ENCODE data around the gene NEO1.

NEO1 gene

DNA sequence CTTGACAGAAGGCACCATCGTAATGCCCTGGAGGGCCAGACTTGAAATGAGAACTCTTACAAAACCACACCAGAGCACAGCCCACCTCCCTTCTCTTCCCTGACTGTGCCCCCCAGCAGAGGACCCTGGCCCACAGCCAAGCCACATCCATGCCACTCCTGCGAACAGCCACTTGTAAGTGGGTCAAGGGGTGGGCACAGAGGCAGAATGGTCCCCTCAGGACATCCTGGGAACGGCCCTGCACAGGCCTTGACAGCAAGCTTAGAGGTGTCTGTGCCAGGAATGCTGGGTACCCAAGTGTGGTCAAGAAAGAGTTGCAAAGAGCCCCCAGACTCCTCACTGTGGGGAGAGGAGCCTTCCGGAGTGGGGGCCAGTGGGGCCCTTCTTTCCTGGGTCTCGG, 283.2 kb downstream of the NEO1 start:
- DNase-seq = no peak

- no peak for DNase-seq
These were observed 284.5 kb downstream of the NEO1 start for GRCh38 chr15:73336756-73337155.

GRCh38 chr15:73337187-73337586, 284.9 kb downstream of the NEO1 start:
- DNase-seq = no peak

DNA sequence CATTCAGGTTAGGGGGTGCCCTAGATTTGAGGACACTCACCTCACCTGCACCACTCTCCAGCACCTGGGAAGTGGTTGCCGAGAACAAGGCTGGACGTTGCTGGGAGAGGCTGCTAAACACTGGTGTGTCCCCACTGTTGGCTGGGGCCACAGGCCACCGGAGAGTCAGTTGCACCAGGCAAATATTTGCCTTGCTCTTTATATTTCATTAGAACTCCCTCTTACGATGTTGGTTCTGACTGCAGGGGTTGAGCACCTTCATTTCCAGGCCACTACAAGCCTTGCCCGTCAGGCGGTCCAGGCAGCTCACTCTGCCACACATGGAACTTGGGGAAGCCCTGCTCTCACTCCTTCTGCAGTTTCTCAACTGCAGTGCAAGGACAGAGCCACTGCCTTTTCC, 285.8 kb downstream of the NEO1 start:
- DNase-seq = no peak

DNA sequence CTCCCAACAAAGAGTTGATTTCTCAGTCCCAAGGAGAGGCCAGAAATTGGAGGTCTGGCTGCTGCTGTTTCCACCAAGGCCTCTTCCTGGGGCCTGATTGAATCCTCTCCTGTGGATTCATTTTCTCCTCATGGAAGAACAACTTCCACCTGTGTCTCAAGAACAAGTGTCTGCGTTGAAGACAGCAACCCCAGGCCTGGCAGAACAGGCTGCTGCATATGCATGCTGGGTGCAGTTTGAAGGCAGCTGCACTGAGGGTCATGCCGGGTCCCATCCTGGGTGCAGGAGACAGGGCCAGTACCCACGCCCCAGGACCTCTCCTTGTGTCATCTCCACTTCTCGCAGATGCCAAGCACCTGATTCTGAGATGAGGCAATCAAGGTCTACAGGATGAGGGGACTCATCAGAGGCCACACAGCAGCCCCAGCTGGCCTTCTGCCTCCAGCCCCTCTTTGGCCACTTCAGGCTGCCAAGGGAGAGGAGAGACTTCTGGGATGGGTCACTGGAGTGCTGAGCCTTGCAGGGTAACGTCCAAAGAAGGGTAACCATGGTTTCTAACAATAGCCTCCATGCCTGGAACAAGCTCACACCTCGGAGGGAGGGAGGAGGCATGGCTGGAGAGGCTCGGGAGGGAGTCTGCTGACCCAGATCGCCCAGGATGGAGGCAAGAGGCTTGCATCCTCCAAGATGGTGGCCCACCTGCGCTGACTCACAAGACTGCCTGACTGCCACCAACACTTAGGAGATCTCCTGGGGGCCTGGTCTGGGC, 286.5 kb downstream of the NEO1 start:
- DNase-seq = no peak

DNA sequence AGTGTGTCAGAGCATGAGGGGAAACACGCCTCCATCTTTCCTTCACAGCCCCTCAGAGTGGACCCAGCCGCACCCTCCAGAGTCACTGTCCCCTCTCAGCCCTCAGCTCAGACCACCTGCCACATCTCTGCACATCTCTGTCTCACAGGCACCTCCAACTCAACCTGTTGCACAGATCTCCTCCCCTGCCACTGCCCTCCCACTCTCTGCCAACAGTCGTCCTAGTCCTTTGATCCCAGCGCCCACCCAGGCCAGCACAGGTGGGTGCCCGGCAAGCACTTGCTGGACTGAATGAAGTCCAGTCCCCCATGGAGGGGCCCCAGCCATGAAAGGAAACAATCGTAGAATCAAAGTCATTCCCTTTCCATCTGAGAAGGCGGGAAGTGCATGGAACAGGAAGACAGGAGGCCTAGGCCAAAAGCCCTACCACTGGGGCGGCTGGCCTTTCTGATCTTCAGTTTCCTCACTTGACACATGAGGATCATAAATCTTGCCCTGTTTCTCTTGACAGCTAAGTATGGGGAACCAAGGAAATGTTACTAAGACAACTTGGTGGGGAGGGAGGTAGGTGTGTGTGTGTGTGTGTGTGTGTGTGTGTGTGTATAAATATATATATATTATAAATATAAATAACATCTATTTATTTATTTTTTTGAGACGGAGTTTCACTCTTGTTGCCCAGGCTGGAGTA, 288.4 kb downstream of the NEO1 start:
- no peak for DNase-seq

DNA sequence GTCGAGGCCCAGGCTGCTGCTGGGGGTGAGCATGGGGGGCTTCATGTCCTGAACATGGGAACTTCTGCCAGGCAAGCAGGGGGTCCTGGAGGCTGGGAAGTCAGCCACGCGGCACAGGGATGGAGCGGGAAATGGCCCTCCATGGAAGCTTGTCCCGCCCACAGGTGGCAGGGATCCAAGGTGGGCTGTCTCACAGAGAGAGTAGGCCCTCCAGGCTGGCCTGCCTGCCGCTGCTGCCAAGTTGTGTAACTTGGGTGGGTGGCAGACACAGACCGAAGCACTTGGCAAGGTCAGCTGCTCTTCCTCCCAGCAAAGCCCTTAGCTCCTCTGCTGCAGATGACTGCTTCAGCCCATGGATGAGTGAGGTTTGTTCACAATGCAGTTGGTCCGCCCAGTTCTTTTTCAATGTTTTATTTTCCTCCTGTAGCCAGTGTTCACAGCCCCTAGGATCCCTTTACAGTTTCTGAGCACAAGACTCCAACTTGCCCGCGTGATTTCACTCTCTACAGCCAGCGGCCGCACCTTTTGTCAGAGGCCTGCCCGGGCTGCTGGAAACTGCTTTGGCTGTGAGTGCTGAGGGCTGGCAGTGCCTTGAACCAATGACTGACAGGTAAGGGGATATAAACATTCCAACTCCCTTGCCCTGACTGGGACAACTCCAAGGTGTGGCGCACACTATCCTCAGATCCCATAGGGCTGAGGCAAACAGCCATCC, 289.8 kb downstream of the NEO1 start:
- DNase-seq = no peak

- no peak for DNase-seq
These were observed 291.8 kb downstream of the NEO1 start for GRCh38 chr15:73344056-73344455.

DNA sequence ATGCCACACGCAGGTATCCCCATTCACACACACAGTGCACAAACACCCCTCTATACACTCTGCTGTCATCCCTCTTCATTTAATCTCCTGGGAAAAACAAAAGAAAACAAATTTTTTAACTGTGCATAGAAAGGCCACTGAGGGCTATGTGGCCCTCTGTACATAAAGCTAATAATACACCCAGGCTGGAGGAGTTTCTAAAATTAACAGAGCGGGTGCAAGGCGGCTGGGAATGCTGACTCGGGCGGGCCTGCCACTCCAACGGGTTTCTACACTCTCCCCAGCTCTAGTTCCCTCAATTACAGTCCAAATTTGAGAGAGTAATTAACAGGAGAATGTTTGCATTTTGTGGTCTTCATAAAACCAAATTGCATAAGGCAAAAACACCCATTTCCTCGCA, 293.4 kb downstream of the NEO1 start:
- no peak for DNase-seq

DNA sequence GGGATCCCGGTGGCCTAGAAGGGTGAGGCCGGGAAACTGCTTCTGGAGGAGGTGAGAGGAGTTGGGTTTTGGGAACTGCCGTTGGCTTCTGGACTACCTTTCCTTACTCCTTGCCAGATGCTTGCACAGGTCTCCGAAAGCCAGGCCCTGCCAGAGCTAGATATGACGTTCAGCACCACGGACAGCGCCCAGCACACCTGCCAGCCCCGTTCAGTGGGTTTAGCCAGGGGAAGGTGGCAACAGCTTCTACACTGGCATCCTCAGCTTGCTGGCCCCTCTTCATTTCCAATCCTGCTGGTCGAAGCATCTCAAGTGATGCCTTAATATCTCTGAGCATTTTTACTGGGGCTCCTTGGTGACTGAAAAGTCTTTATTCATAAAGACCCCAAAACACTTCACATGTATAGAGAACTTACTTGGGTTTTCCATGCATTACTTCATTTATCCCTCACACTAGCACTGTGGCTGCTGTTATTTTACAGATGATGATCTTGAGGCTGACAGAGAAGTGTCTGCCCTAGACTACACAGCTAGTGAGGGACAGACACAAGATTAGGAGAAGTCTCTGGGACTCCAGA, 294.6 kb downstream of the NEO1 start:
- no peak for DNase-seq

- no peak for DNase-seq
These were observed 296.9 kb downstream of the NEO1 start for GRCh38 chr15:73349191-73349590.

DNA sequence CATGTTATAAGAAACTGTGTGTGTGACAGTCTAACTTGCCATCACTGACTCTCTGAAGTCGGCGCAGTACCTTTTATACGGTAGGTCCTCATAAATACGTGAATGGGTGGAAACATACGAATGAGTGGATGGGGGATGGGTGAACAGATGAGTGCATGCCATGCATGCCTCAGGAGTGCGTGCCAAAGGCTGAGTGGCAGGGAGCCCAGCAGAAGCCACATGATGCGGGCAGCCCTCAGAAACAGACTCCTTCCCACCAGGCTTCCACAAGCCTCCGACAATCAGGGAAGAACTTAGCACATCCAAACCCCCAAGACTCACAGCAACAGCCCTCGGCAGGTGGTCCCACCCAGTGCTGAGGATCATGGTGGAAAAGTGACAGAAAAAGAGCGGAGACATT, 299.8 kb downstream of the NEO1 start:
- DNase-seq = no peak

- no peak for DNase-seq
These were observed 301.5 kb downstream of the NEO1 start for GRCh38 chr15:73353734-73354133.

- no peak for DNase-seq
These were observed 302.0 kb downstream of the NEO1 start for GRCh38 chr15:73354241-73354640.

Measured in inflammatory macrophage treated with lipopolysaccharide for 4 hours (primary cell).